K562 (cell line): Measurements from ENCODE around the gene GGTLC2. TPM values are rescaled to one million over a fixed set of nuclear protein-coding genes. Genes with fewer than 3 reads are reported as not detected.

Experiments
- ATAC-seq: fragments of 200-7000 bp; cut with Tn5 transposase; 3 replicates; pipeline ENCODE4 v1.9.1; 2020; ENCODE audit warnings: moderate library complexity
- BruUV-seq: library from RNA; stranded (reverse); fragments of 400-500 nt; replicated peaks from 2 replicates; lab custom pipeline; 2021; lab: Mats Ljungman, UMichigan
- CTCF ChIA-PET: fragments of 300-600 bp; formaldehyde crosslinking; extraction: SDS; loops from one replicate; lab custom pipeline; 2021; ENCODE audit warnings: low intra/inter-chr PET ratio; lab: Yijun Ruan, JAX
- POLR2A ChIA-PET: fragments of 300-600, 350-650 bp; sonication (Branson Sonifier 250); formaldehyde crosslinking; extraction: SDS; loops from one replicate; lab custom pipeline; 2021; ENCODE audit warnings: antibody characterized with exemption, inconsistent platforms; lab: Yijun Ruan, JAX
- DNase-seq, 4 experiments: peaks; one replicate each; pipeline versions ENCODE4 v3.0.0 to v3.0.0-alpha.2; 2011 to 2018; ENCODE audit warnings: low spot score in 3 of 4, mixed read lengths in 3 of 4; ENCODE audit errors: extremely low read depth in 1 of 4
- FAIRE-seq: peaks from 2 replicates; lab custom pipeline; 2011; peaks lifted over from hg19 to GRCh38; lab: Jason Lieb, UNC
- H2AFZ ChIP-seq: 2 replicates; pipeline ENCODE4 v1.6.0; 2011; ENCODE audit warnings: low read depth, low read length, control low read depth, inconsistent platforms
- H3K27ac ChIP-seq: fragments of 200-600 bp; 3 replicates; pipeline ENCODE4 v1.8.0; 2011; ENCODE audit warnings: low read depth, mild to moderate bottlenecking, control low read depth, inconsistent platforms, low read length, moderate library complexity, mixed read lengths; ENCODE audit errors: extremely low read depth
- H3K27me3 ChIP-seq, 2 experiments: fragments of 300-600 bp in 1 of 2; 2 replicates in 1 of 2; 3 replicates in 1 of 2; pipeline versions ENCODE4 v1.6.0 to v1.8.0; 2011; ENCODE audit warnings: inconsistent platforms in 2 of 2, low read length in 2 of 2, mild to moderate bottlenecking in 1 of 2, mixed read lengths in 1 of 2, moderate library complexity in 1 of 2; ENCODE audit not compliant: control insufficient read depth in 2 of 2, insufficient read depth in 2 of 2
- H3K36me3 ChIP-seq: fragments of 300-600 bp; 3 replicates; pipeline ENCODE4 v1.8.0; 2011; ENCODE audit warnings: mild to moderate bottlenecking, low read length, inconsistent platforms; ENCODE audit not compliant: control insufficient read depth, insufficient read depth
- H3K4me1 ChIP-seq, 2 experiments: fragments of 200-600 bp in 1 of 2; replicated peaks in 1 of 2; 2 replicates in 1 of 2; 3 replicates in 1 of 2; pipeline versions ENCODE4 v1.5.1 to v1.8.0; 2011; ENCODE audit warnings: inconsistent platforms in 2 of 2, low read length in 2 of 2, mild to moderate bottlenecking in 1 of 2, mixed read lengths in 1 of 2, moderate library complexity in 1 of 2; ENCODE audit not compliant: control insufficient read depth in 2 of 2, insufficient read depth in 2 of 2
- H3K4me2 ChIP-seq: 2 replicates; pipeline ENCODE4 v1.6.1; 2011; ENCODE audit warnings: low read length, control low read depth, inconsistent platforms, mixed read lengths; ENCODE audit not compliant: insufficient read depth
- H3K4me3 ChIP-seq: fragments of 200-600 bp; sonication (generic), shearing (Covaris generic); 2 replicates; pipeline ENCODE4 v1.5.1; 2016; ENCODE audit warnings: control low read depth, inconsistent platforms
- H3K79me2 ChIP-seq: fragments of 200-600 bp; 3 replicates; pipeline ENCODE4 v1.8.0; 2011; ENCODE audit warnings: low read length, inconsistent platforms; ENCODE audit not compliant: control insufficient read depth, insufficient read depth
- H3K9ac ChIP-seq, 2 experiments: 2 replicates each; pipeline versions ENCODE4 v1.6.0 to v1.6.1; 2011; ENCODE audit warnings: low read depth in 2 of 2, low read length in 2 of 2, control low read depth in 1 of 2, inconsistent platforms in 1 of 2, mild to moderate bottlenecking in 1 of 2, mixed read lengths in 1 of 2; ENCODE audit not compliant: insufficient read depth in 1 of 2
- H3K9me1 ChIP-seq: one replicate; pipeline ENCODE4 v1.6.0; 2011; ENCODE audit warnings: inconsistent platforms, mild to moderate bottlenecking, low read length, moderate library complexity; ENCODE audit not compliant: control insufficient read depth, insufficient read depth
- H3K9me3 ChIP-seq: replicated peaks from 2 replicates; pipeline ENCODE4 v1.5.1; 2011; ENCODE audit warnings: low read depth, low read length, inconsistent platforms; ENCODE audit not compliant: control insufficient read depth, insufficient read depth
- H4K20me1 ChIP-seq: replicated peaks from 2 replicates; pipeline ENCODE4 v1.6.1; 2011; ENCODE audit warnings: low read length, inconsistent platforms, mixed read lengths; ENCODE audit not compliant: control insufficient read depth, insufficient read depth
- ADNP ChIP-seq: fragments of 200-800 bp; sonication (Bioruptor generic); IDR thresholded peaks from 2 replicates; pipeline ENCODE4 v1.6.1; 2016; ENCODE audit warnings: missing genetic modification characterization, missing compliant biosample characterization
- CC2D1A ChIP-seq: fragments of 450-650 bp; IDR thresholded peaks from 2 replicates; pipeline ENCODE4 v1.6.1; 2017; ENCODE audit warnings: mild to moderate bottlenecking
- DMBX1 ChIP-seq: fragments of 250-450 bp; sonication (Bioruptor Pico); IDR thresholded peaks from 2 replicates; pipeline ENCODE4 v1.8.0; 2022; ENCODE audit warnings: inconsistent platforms, mild to moderate bottlenecking, moderate library complexity, borderline replicate concordance
- NCOA2 ChIP-seq, 2 experiments: fragments of 450-650 bp; IDR thresholded peaks; 2 replicates each; pipeline ENCODE4 v1.6.1; 2018; ENCODE audit warnings: mild to moderate bottlenecking in 2 of 2, moderate library complexity in 1 of 2; ENCODE audit not compliant: partially characterized antibody in 2 of 2
- NCOA6 ChIP-seq: fragments of 450-650 bp; IDR thresholded peaks from 2 replicates; pipeline ENCODE4 v1.6.1; 2017; ENCODE audit warnings: mild to moderate bottlenecking
- NFE2 ChIP-seq: IDR thresholded peaks from 2 replicates; pipeline ENCODE4 v1.6.1; 2014; ENCODE audit warnings: antibody characterized with exemption, low read depth
- SMAD4 ChIP-seq: fragments of 250-450 bp; sonication (Bioruptor Pico); conservative IDR thresholded peaks from 2 replicates; pipeline ENCODE4 v1.8.0; 2021; ENCODE audit warnings: inconsistent platforms, mild to moderate bottlenecking, moderate library complexity
- whole genome bisulfite sequencing: fragments of 100-300 bp; shearing (Covaris generic); methylation state at CpG from one replicate; pipeline ENCODE4 v1.1.6; 2016; ENCODE audit warnings: low coverage, mixed read lengths; ENCODE audit not compliant: insufficient coverage; ENCODE audit errors: missing lambda C conversion rate; 5-methylcytosine and 5-hydroxymethylcytosine counted together
- in situ Hi-C: fragments of 300-500 bp; cut with MboI; formaldehyde crosslinking; loops from 4 replicates; pipeline ENCODE4 v1.15.0; 2018; ENCODE audit warnings: inconsistent platforms, mixed read lengths
- intact Hi-C: fragments of 100-400 bp; cut with micrococcal nuclease; formaldehyde crosslinking; loops from 2 replicates; pipeline ENCODE4 v1.14.2; 2022
- polyA plus RNA-seq, 8 experiments: library from polyadenylated mRNA; depleted of rRNA in 4 of 8; stranded (reverse) in 5 of 8; unstranded in 3 of 8; fragments of >200 nt; fragmentation: Nextera tagmentation in 2 of 8; fragmentation: Illumina TruSeq in 1 of 8; extraction: Ambion mirVana in 2 of 8; extraction: Trizol in 1 of 8; gene quantifications; 2 replicates each; pipeline versions ENCODE4 v1.2.1 to v1.2.3, GENCODE V29; 2011 to 2014; ENCODE audit warnings: inconsistent platforms in 1 of 8, missing spikeins in 1 of 8
- total RNA-seq, 7 experiments: library from RNA; depleted of rRNA in 6 of 7; stranded (reverse); fragments of >200 nt in 6 of 7; fragmentation: Illumina TruSeq in 2 of 7; extraction: Trizol in 2 of 7; gene quantifications; 2 replicates each; pipeline versions ENCODE4 v1.2.1 to v1.2.3, GENCODE V29; 2011 to 2021; ENCODE audit warnings: low replicate concordance in 1 of 7
- TF ChIP-seq, protein P1 (sequence below): fragments of 450-650 bp; IDR thresholded peaks from 2 replicates; pipeline ENCODE4 v1.7.0; 2016; ENCODE audit warnings: borderline replicate concordance
- TF ChIP-seq, protein P2 (sequence below): fragments of 450-650 bp; IDR thresholded peaks from 2 replicates; pipeline ENCODE4 v1.7.1; 2018; ENCODE audit warnings: mild to moderate bottlenecking, low read depth; ENCODE audit not compliant: partially characterized antibody
- TF ChIP-seq, protein P3 (sequence below): sonication (generic); formaldehyde crosslinking; IDR thresholded peaks from 2 replicates; pipeline ENCODE4 v1.5.0; 2020; ENCODE audit warnings: missing genetic modification reagents
- TF ChIP-seq, protein P4 (sequence below): sonication (generic); formaldehyde crosslinking; IDR thresholded peaks from 2 replicates; pipeline ENCODE4 v1.8.0; 2022; ENCODE audit warnings: mild to moderate bottlenecking, low read depth, missing genetic modification reagents
- TF ChIP-seq, protein P5 (sequence below): fragments of 450-650 bp; IDR thresholded peaks from 2 replicates; pipeline ENCODE4 v1.6.1; 2016; ENCODE audit warnings: antibody characterized with exemption

Gene GGTLC2
- total and polyA plus RNA-seq, 9 of the 15 experiments (the other 6 are each of a cell fraction or from before 2014, with no cell fraction given): not detected

DNA sequence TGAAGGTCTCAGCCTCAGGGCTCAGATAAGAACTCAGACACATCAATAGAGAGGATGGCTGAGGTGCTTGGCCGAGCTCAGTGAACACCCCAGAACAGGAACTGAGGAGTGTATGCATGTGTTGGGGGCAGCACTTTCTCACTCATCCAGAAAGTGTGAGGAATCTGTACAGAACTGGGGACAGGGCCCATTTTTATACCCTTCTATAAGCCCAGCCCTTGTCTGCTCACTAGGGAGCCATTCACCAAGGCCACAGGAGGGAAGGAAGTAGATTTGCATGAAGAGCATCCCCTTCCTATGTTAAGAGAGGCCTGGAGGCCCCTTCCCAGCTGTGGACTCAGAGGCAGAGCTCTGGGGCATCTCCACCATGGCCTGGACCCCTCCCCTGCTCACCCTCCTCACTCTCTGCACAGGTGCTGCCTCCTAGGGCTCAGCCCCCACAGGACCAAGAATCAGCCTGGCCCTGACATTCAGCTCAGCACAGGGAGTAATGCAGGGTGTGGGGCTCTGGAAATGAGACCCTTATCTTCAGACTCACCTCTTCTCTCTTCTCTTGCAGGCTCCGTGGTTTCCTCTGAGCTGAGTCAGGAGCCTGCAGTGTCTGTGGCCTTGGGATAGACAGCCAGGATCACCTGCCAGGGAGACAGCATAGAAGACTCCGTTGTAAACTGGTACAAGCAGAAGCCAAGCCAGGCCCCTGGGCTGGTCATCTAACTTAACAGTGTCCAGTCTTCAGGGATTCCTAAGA lies 39.9 kb upstream of the GGTLC2 start:
- FAIRE-seq: no peak
- WGBS: 0% methylated on average over 3 of the region's 3 CpGs
- H4K20me1 ChIP-seq: peaks cover 25% of the 10 kb centered on the region; the same call in 1 of the 2 replicates
- no TSS peak for BruUV-seq
- H3K9ac ChIP-seq: no peak overlapping the region
- ChIA-PET CTCF (interaction anchor here (1.3 to 1.4 kb wide), 2 partner anchors 10 kb away, joined by 3 to 7 read pairs; no protein-coding TSS in a partner anchor), POLR2A (interaction anchor here (0.6 to 3.6 kb wide), 14 partner anchors 8 to 81 kb away, joined by 3 to 19 read pairs (median 4); no protein-coding TSS in a partner anchor)
- H3K9me3 ChIP-seq: no peaks in the 10 kb centered on the region
- H3K4me3 ChIP-seq: no peak overlapping the region
- H3K4me1 ChIP-seq: no peaks in the 10 kb centered on the region
- peak; percentile 38 for ATAC-seq
- H3K4me2 ChIP-seq: no peak overlapping the region
- peak in 1 of 4 experiments; percentile 22 for DNase-seq
- H2AFZ ChIP-seq: no peak overlapping the region
- H3K79me2 ChIP-seq: no peaks in the 10 kb centered on the region
- intact Hi-C loops: loop anchor here (10.0 kb wide), 1 partner anchor 60 kb away; no protein-coding TSS in a partner anchor
- no peaks in the 10 kb centered on the region for H3K36me3 ChIP-seq
- H3K9me1 ChIP-seq: no peaks in the 10 kb centered on the region
- H3K27ac ChIP-seq: no peak overlapping the region
- peaks cover 61 to 68% of the 10 kb centered on the region in 2 experiments for H3K27me3 ChIP-seq
- in situ Hi-C loops: no loop called here
- TF ChIP-seq, protein P1, sequence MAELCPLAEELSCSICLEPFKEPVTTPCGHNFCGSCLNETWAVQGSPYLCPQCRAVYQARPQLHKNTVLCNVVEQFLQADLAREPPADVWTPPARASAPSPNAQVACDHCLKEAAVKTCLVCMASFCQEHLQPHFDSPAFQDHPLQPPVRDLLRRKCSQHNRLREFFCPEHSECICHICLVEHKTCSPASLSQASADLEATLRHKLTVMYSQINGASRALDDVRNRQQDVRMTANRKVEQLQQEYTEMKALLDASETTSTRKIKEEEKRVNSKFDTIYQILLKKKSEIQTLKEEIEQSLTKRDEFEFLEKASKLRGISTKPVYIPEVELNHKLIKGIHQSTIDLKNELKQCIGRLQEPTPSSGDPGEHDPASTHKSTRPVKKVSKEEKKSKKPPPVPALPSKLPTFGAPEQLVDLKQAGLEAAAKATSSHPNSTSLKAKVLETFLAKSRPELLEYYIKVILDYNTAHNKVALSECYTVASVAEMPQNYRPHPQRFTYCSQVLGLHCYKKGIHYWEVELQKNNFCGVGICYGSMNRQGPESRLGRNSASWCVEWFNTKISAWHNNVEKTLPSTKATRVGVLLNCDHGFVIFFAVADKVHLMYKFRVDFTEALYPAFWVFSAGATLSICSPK: no peak
- TF ChIP-seq NCOA6 (no peak), NFE2 (no peak), SMAD4 (CRISPR knock-in tag) (no peak), DMBX1 (CRISPR knock-in tag) (no peak), NCOA2 (IDR thresholded peaks at IDR 0.05; ENCODE audit: partially characterized antibody in 2 of 2) (no peak), CC2D1A (no peak), ADNP (tag) (no peak)
- TF ChIP-seq, protein P2, sequence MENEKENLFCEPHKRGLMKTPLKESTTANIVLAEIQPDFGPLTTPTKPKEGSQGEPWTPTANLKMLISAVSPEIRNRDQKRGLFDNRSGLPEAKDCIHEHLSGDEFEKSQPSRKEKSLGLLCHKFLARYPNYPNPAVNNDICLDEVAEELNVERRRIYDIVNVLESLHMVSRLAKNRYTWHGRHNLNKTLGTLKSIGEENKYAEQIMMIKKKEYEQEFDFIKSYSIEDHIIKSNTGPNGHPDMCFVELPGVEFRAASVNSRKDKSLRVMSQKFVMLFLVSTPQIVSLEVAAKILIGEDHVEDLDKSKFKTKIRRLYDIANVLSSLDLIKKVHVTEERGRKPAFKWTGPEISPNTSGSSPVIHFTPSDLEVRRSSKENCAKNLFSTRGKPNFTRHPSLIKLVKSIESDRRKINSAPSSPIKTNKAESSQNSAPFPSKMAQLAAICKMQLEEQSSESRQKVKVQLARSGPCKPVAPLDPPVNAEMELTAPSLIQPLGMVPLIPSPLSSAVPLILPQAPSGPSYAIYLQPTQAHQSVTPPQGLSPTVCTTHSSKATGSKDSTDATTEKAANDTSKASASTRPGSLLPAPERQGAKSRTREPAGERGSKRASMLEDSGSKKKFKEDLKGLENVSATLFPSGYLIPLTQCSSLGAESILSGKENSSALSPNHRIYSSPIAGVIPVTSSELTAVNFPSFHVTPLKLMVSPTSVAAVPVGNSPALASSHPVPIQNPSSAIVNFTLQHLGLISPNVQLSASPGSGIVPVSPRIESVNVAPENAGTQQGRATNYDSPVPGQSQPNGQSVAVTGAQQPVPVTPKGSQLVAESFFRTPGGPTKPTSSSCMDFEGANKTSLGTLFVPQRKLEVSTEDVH: no peak
- TF ChIP-seq, protein P3, sequence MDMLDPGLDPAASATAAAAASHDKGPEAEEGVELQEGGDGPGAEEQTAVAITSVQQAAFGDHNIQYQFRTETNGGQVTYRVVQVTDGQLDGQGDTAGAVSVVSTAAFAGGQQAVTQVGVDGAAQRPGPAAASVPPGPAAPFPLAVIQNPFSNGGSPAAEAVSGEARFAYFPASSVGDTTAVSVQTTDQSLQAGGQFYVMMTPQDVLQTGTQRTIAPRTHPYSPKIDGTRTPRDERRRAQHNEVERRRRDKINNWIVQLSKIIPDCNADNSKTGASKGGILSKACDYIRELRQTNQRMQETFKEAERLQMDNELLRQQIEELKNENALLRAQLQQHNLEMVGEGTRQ (CRISPR knock-in tag): peak; percentile 29; the same call in 1 of the 2 replicates
- TF ChIP-seq, protein P4, sequence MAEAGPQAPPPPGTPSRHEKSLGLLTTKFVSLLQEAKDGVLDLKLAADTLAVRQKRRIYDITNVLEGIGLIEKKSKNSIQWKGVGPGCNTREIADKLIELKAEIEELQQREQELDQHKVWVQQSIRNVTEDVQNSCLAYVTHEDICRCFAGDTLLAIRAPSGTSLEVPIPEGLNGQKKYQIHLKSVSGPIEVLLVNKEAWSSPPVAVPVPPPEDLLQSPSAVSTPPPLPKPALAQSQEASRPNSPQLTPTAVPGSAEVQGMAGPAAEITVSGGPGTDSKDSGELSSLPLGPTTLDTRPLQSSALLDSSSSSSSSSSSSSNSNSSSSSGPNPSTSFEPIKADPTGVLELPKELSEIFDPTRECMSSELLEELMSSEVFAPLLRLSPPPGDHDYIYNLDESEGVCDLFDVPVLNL (CRISPR knock-in tag): no peak
- TF ChIP-seq, protein P5, sequence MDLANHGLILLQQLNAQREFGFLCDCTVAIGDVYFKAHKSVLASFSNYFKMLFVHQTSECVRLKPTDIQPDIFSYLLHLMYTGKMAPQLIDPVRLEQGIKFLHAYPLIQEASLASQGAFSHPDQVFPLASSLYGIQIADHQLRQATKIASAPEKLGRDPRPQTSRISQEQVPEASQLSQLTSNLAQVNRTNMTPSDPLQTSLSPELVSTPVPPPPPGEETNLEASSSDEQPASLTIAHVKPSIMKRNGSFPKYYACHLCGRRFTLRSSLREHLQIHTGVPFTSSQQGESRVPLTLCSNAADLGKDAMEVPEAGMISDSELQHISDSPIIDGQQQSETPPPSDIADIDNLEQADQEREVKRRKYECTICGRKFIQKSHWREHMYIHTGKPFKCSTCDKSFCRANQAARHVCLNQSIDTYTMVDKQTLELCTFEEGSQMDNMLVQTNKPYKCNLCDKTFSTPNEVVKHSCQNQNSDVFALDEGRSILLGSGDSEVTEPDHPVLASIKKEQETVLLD: no peak
